Right lobe of liver (tissue), 4 donors: ENCODE results near the gene TUFM.

ENCODE experiments used
- CTCF ChIP-seq, 4 donors: fragments of 200-600 bp in 3 of 4; fragments of 450-650 bp in 1 of 4; IDR thresholded peaks; one replicate each; pipeline versions ENCODE4 v1.5.1 to v1.8.0; 2016 to 2022; ENCODE audit warnings: antibody characterized with exemption in 4 of 4, mild to moderate bottlenecking in 2 of 4
- POLR2A ChIP-seq: fragments of 450-650 bp; IDR thresholded peaks from one replicate; pipeline ENCODE4 v1.6.1; 2017; ENCODE audit warnings: antibody characterized with exemption, mild to moderate bottlenecking
- donor health status: DM: no; HTN: no; CAD: no.
- donor health status: DM: no; HTN: no; CAD: no.
- donor health status: DM: no; HTN: yes; CAD: no.

GRCh38 chr16:28834349-28834748 is 11.8 kb downstream of the TUFM start:
- TF ChIP-seq POLR2A: no peak
- TF ChIP-seq CTCF (IDR thresholded peaks at IDR 0.05): no peak
